IMR-90 (cell line): ENCODE results near the gene SOCS2. TPM values are rescaled to one million over a fixed set of nuclear protein-coding genes. Genes with fewer than 3 reads are reported as not detected.

ENCODE experiments used
- ATAC-seq: fragments of 200-7000 bp; cut with Tn5 transposase; 2 replicates; pipeline ENCODE4 v1.9.1; 2020; ENCODE audit warnings: low read depth, mild to moderate bottlenecking, moderate library complexity
- BruUV-seq: library from RNA; stranded (reverse); fragments of 400-500 nt; replicated peaks from 2 replicates; lab custom pipeline; 2021; lab: Mats Ljungman, UMichigan
- CTCF ChIA-PET: fragments of 300-600 bp; formaldehyde crosslinking; extraction: SDS; loops from one replicate; lab custom pipeline; 2021; ENCODE audit warnings: antibody characterized with exemption; lab: Yijun Ruan, JAX
- POLR2A ChIA-PET: fragments of 300-600 bp; sonication (Branson Sonifier 250); formaldehyde crosslinking; loops from one replicate; lab custom pipeline; 2022; ENCODE audit warnings: antibody characterized with exemption; ENCODE audit not compliant: unreplicated experiment; lab: Charles Lee
- DNase-seq: peaks from one replicate; pipeline ENCODE4 v3.0.0; 2013
- H2AFZ ChIP-seq: replicated peaks from 2 replicates; pipeline ENCODE3; 2013; ENCODE audit warnings: low read length, mild to moderate bottlenecking; ENCODE audit not compliant: poor library complexity
- H2AK5ac ChIP-seq: 2 replicates; pipeline ENCODE4 v1.6.1; 2013; ENCODE audit warnings: low read depth, low read length, inconsistent platforms
- H2AK9ac ChIP-seq: replicated peaks from 2 replicates; pipeline ENCODE3; 2013; ENCODE audit warnings: mild to moderate bottlenecking, low read depth, low read length, moderate library complexity; ENCODE audit not compliant: poor library complexity
- H2BK120ac ChIP-seq: 2 replicates; pipeline ENCODE4 v1.6.1; 2013; ENCODE audit warnings: low read depth, low read length, inconsistent platforms
- H2BK15ac ChIP-seq: 3 replicates; pipeline ENCODE4 v1.6.1; 2013; ENCODE audit warnings: low read depth, low read length, inconsistent platforms
- H2BK20ac ChIP-seq: 2 replicates; pipeline ENCODE4 v1.6.1; 2013; ENCODE audit warnings: low read depth, mild to moderate bottlenecking, inconsistent platforms, low read length, moderate library complexity
- H2BK5ac ChIP-seq: 2 replicates; pipeline ENCODE4 v1.6.1; 2013; ENCODE audit warnings: mild to moderate bottlenecking, low read depth, low read length, inconsistent platforms; ENCODE audit not compliant: poor library complexity, severe bottlenecking
- H3K14ac ChIP-seq: replicated peaks from 2 replicates; pipeline ENCODE4 v1.6.1; 2013; ENCODE audit warnings: low read depth, low read length, inconsistent platforms
- H3K18ac ChIP-seq: 2 replicates; pipeline ENCODE4 v1.6.1; 2013; ENCODE audit warnings: low read depth, low read length, control low read depth
- H3K23ac ChIP-seq: 2 replicates; pipeline ENCODE4 v1.6.1; 2013; ENCODE audit warnings: low read depth, low read length, inconsistent platforms
- H3K27ac ChIP-seq: 2 replicates; pipeline ENCODE4 v1.5.1; 2013; ENCODE audit warnings: mild to moderate bottlenecking, control low read depth, low read length; ENCODE audit not compliant: insufficient read depth
- H3K27me3 ChIP-seq: 2 replicates; pipeline ENCODE4 v1.6.1; 2013; ENCODE audit warnings: low read length; ENCODE audit not compliant: control insufficient read depth, insufficient read depth
- H3K36me3 ChIP-seq: 2 replicates; pipeline ENCODE4 v1.6.1; 2013; ENCODE audit warnings: low read length, mixed read lengths; ENCODE audit not compliant: control insufficient read depth, insufficient read depth
- H3K4ac ChIP-seq: 2 replicates; pipeline ENCODE4 v1.6.1; 2013; ENCODE audit warnings: low read depth, low read length, inconsistent platforms
- H3K4me1 ChIP-seq: 2 replicates; pipeline ENCODE4 v1.6.1; 2013; ENCODE audit warnings: low read length, mixed read lengths; ENCODE audit not compliant: control insufficient read depth, insufficient read depth
- H3K4me2 ChIP-seq: 2 replicates; pipeline ENCODE4 v1.6.1; 2013; ENCODE audit warnings: low read depth, mild to moderate bottlenecking, control low read depth, low read length, moderate library complexity
- H3K4me3 ChIP-seq: 2 replicates; pipeline ENCODE4 v1.5.1; 2013; ENCODE audit warnings: low read depth, mild to moderate bottlenecking, control low read depth, low read length, moderate library complexity; ENCODE audit not compliant: insufficient read depth
- H3K56ac ChIP-seq: 2 replicates; pipeline ENCODE4 v1.6.1; 2013; ENCODE audit warnings: low read length, inconsistent platforms; ENCODE audit not compliant: insufficient read depth; ENCODE audit errors: extremely low read depth
- H3K79me1 ChIP-seq, 2 experiments: 2 replicates each; pipeline ENCODE4 v1.6.1; 2013; ENCODE audit warnings: low read length in 2 of 2, inconsistent platforms in 1 of 2, low read depth in 1 of 2
- H3K9ac ChIP-seq: 2 replicates; pipeline ENCODE4 v1.6.1; 2013; ENCODE audit warnings: low read depth, low read length, control low read depth
- H3K9me1 ChIP-seq: 2 replicates; pipeline ENCODE4 v1.6.1; 2013; ENCODE audit warnings: low read length, inconsistent platforms; ENCODE audit not compliant: insufficient read depth
- H3K9me3 ChIP-seq: 2 replicates; pipeline ENCODE4 v1.6.1; 2013; ENCODE audit warnings: low read length; ENCODE audit not compliant: control insufficient read depth, insufficient read depth
- H4K20me1 ChIP-seq: 2 replicates; pipeline ENCODE4 v1.6.1; 2013; ENCODE audit warnings: low read length, inconsistent platforms; ENCODE audit not compliant: insufficient read depth
- H4K5ac ChIP-seq: 2 replicates; pipeline ENCODE4 v1.6.1; 2013; ENCODE audit warnings: mild to moderate bottlenecking, low read depth, low read length, control low read depth
- H4K8ac ChIP-seq, 2 experiments: 2 replicates each; pipeline ENCODE4 v1.6.1; 2013; ENCODE audit warnings: low read depth in 2 of 2, low read length in 2 of 2, control low read depth in 1 of 2, inconsistent platforms in 1 of 2
- H4K91ac ChIP-seq: 2 replicates; pipeline ENCODE4 v1.6.1; 2013; ENCODE audit warnings: low read depth, low read length, inconsistent platforms; ENCODE audit not compliant: insufficient read depth
- MAFK ChIP-seq: IDR thresholded peaks from 2 replicates; pipeline ENCODE4 v1.6.1; 2012; ENCODE audit warnings: low read depth, low read length, improper control_type of control experiment
- POLR2A ChIP-seq: IDR thresholded peaks from 2 replicates; pipeline ENCODE4 v1.6.1; 2012; ENCODE audit warnings: mild to moderate bottlenecking, low read depth, low read length
- USF2 ChIP-seq: fragments of 150-350 bp; IDR thresholded peaks from 2 replicates; pipeline ENCODE4 v1.6.1; 2017; ENCODE audit warnings: mild to moderate bottlenecking, antibody characterized with exemption, low read length, low read depth
- WGBS, 2 experiments: methylation state at CpG; one replicate each; pipeline versions ENCODE4 v1.1.5 to v1.1.7; 2013; ENCODE audit warnings: missing lambda C conversion rate in 2 of 2; ENCODE audit not compliant: insufficient read length in 1 of 2; ENCODE audit errors: extremely low coverage in 2 of 2; 5-methylcytosine and 5-hydroxymethylcytosine counted together
- dilution Hi-C: fragments of 300-500 bp; cut with HindIII; formaldehyde crosslinking; loops from one replicate; pipeline ENCODE4 v1.14.3; 2018; ENCODE audit warnings: low sequenced_read_pairs; ENCODE audit not compliant: unreplicated experiment
- in situ Hi-C: fragments of 300-500 bp; cut with MboI; formaldehyde crosslinking; loops from 3 replicates; pipeline ENCODE4 v1.14.3; 2019; ENCODE audit warnings: low sequenced_read_pairs, inconsistent platforms, mixed read lengths
- intact Hi-C: fragments of 100-400 bp; cut with micrococcal nuclease; formaldehyde crosslinking; loops from 2 replicates; pipeline ENCODE4 v1.10.0; 2022
- polyA plus RNA-seq, 3 experiments: library from polyadenylated mRNA; depleted of rRNA; stranded (reverse); fragments of >200 nt; gene quantifications; 2 replicates each; pipeline ENCODE4 v1.2.3, GENCODE V29; 2012; ENCODE audit warnings: low replicate concordance in 1 of 3
- total RNA-seq: library from RNA; depleted of rRNA; stranded (reverse); fragments of >200 nt; gene quantifications from 2 replicates; pipeline ENCODE4 v1.2.3, GENCODE V29; 2012

SOCS2 gene
- total and polyA plus RNA-seq, 2 of the 4 experiments (the other 2 are of a cell fraction): 12.0 to 12.4 TPM

- no peak overlapping the region for H2AK9ac ChIP-seq
- peak overlapping the region; percentile 7; the same call in 1 of the 2 replicates for H3K18ac ChIP-seq
- H3K56ac ChIP-seq: no peak overlapping the region
- H3K23ac ChIP-seq: peak overlapping the region; percentile 60
- ATAC-seq: no peak
- peak overlapping the region in 1 of 2 experiments; percentile 53; a peak in 1 of 4 replicates for H4K8ac ChIP-seq
- no peak overlapping the region for H3K4me3 ChIP-seq
- H3K14ac ChIP-seq: peak overlapping the region; percentile 51
- no peaks in the 10 kb centered on the region for H3K9me3 ChIP-seq
- BruUV-seq: no TSS peak
- H2BK15ac ChIP-seq: no peak overlapping the region; the same call in 2 of the 3 replicates
- H2BK120ac ChIP-seq: peak overlapping the region; percentile 43; the same call in 1 of the 2 replicates
- no peak overlapping the region for H2BK20ac ChIP-seq
- H2AK5ac ChIP-seq: no peak overlapping the region
- no peak for DNase-seq
- no peak overlapping the region for H4K91ac ChIP-seq
- no peak overlapping the region for H3K4me2 ChIP-seq
- POLR2A ChIA-PET: interaction anchor here (0.5 to 0.6 kb wide), 2 partner anchors 222 to 618 kb away, joined by 4 to 8 read pairs; no protein-coding TSS in a partner anchor
- no peaks in the 10 kb centered on the region for H3K36me3 ChIP-seq
- in situ Hi-C loops: no loop called here
- peak overlapping the region; percentile 23 for H2AFZ ChIP-seq
- CTCF ChIA-PET: no interaction called here
- H3K4me1 ChIP-seq: no peaks in the 10 kb centered on the region; the same call in 1 of the 2 replicates
- intact Hi-C loops: no loop called here
- H2BK5ac ChIP-seq: peak overlapping the region; percentile 12
- H3K9ac ChIP-seq: no peak overlapping the region
- WGBS, 2 experiments: 100% methylated on average over 1 of the region's 6 CpGs; no CpG with 5 or more reads in 1 of the 2 experiments
- TF ChIP-seq POLR2A (no peak), MAFK (no peak), USF2 (no peak)
- dilution Hi-C loops: no loop called here
- H3K27me3 ChIP-seq: no peaks in the 10 kb centered on the region
- H3K9me1 ChIP-seq: peaks cover 2% of the 10 kb centered on the region; the same call in 1 of the 2 replicates
- peak overlapping the region; percentile 67; the same call in 1 of the 2 replicates for H3K4ac ChIP-seq
- peaks cover 4 to 6% of the 10 kb centered on the region in 2 experiments; a peak in 1 of 4 replicates for H3K79me1 ChIP-seq
- no peak overlapping the region for H4K5ac ChIP-seq
- no peaks in the 10 kb centered on the region for H4K20me1 ChIP-seq
- H3K27ac ChIP-seq: no peak overlapping the region
Measured at GRCh38 chr12:93592641-93593406, 20.3 kb downstream of the SOCS2 start.
